AG08396 (cell line): Measurements from ENCODE around the gene SPAG9.
"Not testable (repeated sequence)": the region's sequence is repeated elsewhere in the genome, so short reads cannot be mapped to it uniquely, and the experiment has no call there.

Source experiments
- DNase-seq: peaks from one replicate; pipeline ENCODE4 v3.0.0; 2012; ENCODE audit warnings: low spot score, mixed read lengths

The SPAG9 gene

GRCh38 chr17:50953831-50954601, 166.7 kb downstream of the SPAG9 start:
- peak; percentile 59 for DNase-seq

GRCh38 chr17:50953518-50953830, 167.2 kb downstream of the SPAG9 start:
- no peak for DNase-seq

GRCh38 chr17:50952889-50953288, 167.8 kb downstream of the SPAG9 start:
- DNase-seq = no peak

- DNase-seq = no peak
These were observed 168.7 kb downstream of the SPAG9 start for GRCh38 chr17:50952013-50952412.

- DNase-seq = peak; percentile 89
These were observed 170.4 kb downstream of the SPAG9 start for GRCh38 chr17:50949989-50950877.

GRCh38 chr17:50949128-50949988, 171.3 kb downstream of the SPAG9 start:
- DNase-seq = no peak

GRCh38 chr17:50948711-50949110, 172.0 kb downstream of the SPAG9 start:
- DNase-seq = no peak

- DNase-seq = no peak
These were observed 172.7 kb downstream of the SPAG9 start for GRCh38 chr17:50947782-50948543.

GRCh38 chr17:50946891-50947781, 173.5 kb downstream of the SPAG9 start:
- DNase-seq = no peak

GRCh38 chr17:50946223-50946890, 174.3 kb downstream of the SPAG9 start:
- no peak for DNase-seq

GRCh38 chr17:50945779-50946222, 174.9 kb downstream of the SPAG9 start:
- DNase-seq = no peak

- no peak for DNase-seq
These were observed 175.6 kb downstream of the SPAG9 start for GRCh38 chr17:50944902-50945720.

- peak; percentile 67 for DNase-seq
These were observed 176.4 kb downstream of the SPAG9 start for GRCh38 chr17:50944054-50944901.

GRCh38 chr17:50943575-50943933, 177.1 kb downstream of the SPAG9 start:
- DNase-seq = no peak

- not testable (repeated sequence) for DNase-seq
These were observed 179.0 kb downstream of the SPAG9 start for GRCh38 chr17:50941676-50942048.

GRCh38 chr17:50939795-50940684, 180.6 kb downstream of the SPAG9 start:
- no peak for DNase-seq

- DNase-seq = no peak
These were observed 181.2 kb downstream of the SPAG9 start for GRCh38 chr17:50939542-50939794.
